IMR-90 (cell line): ENCODE data around the gene KRTCAP2. TPM values are rescaled to one million over a fixed set of nuclear protein-coding genes. Genes with fewer than 3 reads are reported as not detected.

Experiments
- ATAC-seq: fragments of 200-7000 bp; cut with Tn5 transposase; 2 replicates; pipeline ENCODE4 v1.9.1; 2020; ENCODE audit warnings: low read depth, mild to moderate bottlenecking, moderate library complexity
- BruUV-seq: library from RNA; stranded (reverse); fragments of 400-500 nt; replicated peaks from 2 replicates; lab custom pipeline; 2021; lab: Mats Ljungman, UMichigan
- CTCF ChIA-PET: fragments of 300-600 bp; formaldehyde crosslinking; extraction: SDS; loops from one replicate; lab custom pipeline; 2021; ENCODE audit warnings: antibody characterized with exemption; lab: Yijun Ruan, JAX
- POLR2A ChIA-PET: fragments of 300-600 bp; sonication (Branson Sonifier 250); formaldehyde crosslinking; loops from one replicate; lab custom pipeline; 2022; ENCODE audit warnings: antibody characterized with exemption; ENCODE audit not compliant: unreplicated experiment; lab: Charles Lee
- DNase-seq: peaks from one replicate; pipeline ENCODE4 v3.0.0; 2013
- H2AFZ ChIP-seq: replicated peaks from 2 replicates; pipeline ENCODE3; 2013; ENCODE audit warnings: low read length, mild to moderate bottlenecking; ENCODE audit not compliant: poor library complexity
- H2AK5ac ChIP-seq: 2 replicates; pipeline ENCODE4 v1.6.1; 2013; ENCODE audit warnings: low read depth, low read length, inconsistent platforms
- H2AK9ac ChIP-seq: replicated peaks from 2 replicates; pipeline ENCODE3; 2013; ENCODE audit warnings: mild to moderate bottlenecking, low read depth, low read length, moderate library complexity; ENCODE audit not compliant: poor library complexity
- H2BK120ac ChIP-seq: 2 replicates; pipeline ENCODE4 v1.6.1; 2013; ENCODE audit warnings: low read depth, low read length, inconsistent platforms
- H2BK15ac ChIP-seq: 3 replicates; pipeline ENCODE4 v1.6.1; 2013; ENCODE audit warnings: low read depth, low read length, inconsistent platforms
- H2BK20ac ChIP-seq: 2 replicates; pipeline ENCODE4 v1.6.1; 2013; ENCODE audit warnings: low read depth, mild to moderate bottlenecking, inconsistent platforms, low read length, moderate library complexity
- H2BK5ac ChIP-seq: 2 replicates; pipeline ENCODE4 v1.6.1; 2013; ENCODE audit warnings: mild to moderate bottlenecking, low read depth, low read length, inconsistent platforms; ENCODE audit not compliant: poor library complexity, severe bottlenecking
- H3K14ac ChIP-seq: replicated peaks from 2 replicates; pipeline ENCODE4 v1.6.1; 2013; ENCODE audit warnings: low read depth, low read length, inconsistent platforms
- H3K18ac ChIP-seq: 2 replicates; pipeline ENCODE4 v1.6.1; 2013; ENCODE audit warnings: low read depth, low read length, control low read depth
- H3K23ac ChIP-seq: 2 replicates; pipeline ENCODE4 v1.6.1; 2013; ENCODE audit warnings: low read depth, low read length, inconsistent platforms
- H3K27ac ChIP-seq: 2 replicates; pipeline ENCODE4 v1.5.1; 2013; ENCODE audit warnings: mild to moderate bottlenecking, control low read depth, low read length; ENCODE audit not compliant: insufficient read depth
- H3K27me3 ChIP-seq: 2 replicates; pipeline ENCODE4 v1.6.1; 2013; ENCODE audit warnings: low read length; ENCODE audit not compliant: control insufficient read depth, insufficient read depth
- H3K36me3 ChIP-seq: 2 replicates; pipeline ENCODE4 v1.6.1; 2013; ENCODE audit warnings: low read length, mixed read lengths; ENCODE audit not compliant: control insufficient read depth, insufficient read depth
- H3K4ac ChIP-seq: 2 replicates; pipeline ENCODE4 v1.6.1; 2013; ENCODE audit warnings: low read depth, low read length, inconsistent platforms
- H3K4me1 ChIP-seq: 2 replicates; pipeline ENCODE4 v1.6.1; 2013; ENCODE audit warnings: low read length, mixed read lengths; ENCODE audit not compliant: control insufficient read depth, insufficient read depth
- H3K4me2 ChIP-seq: 2 replicates; pipeline ENCODE4 v1.6.1; 2013; ENCODE audit warnings: low read depth, mild to moderate bottlenecking, control low read depth, low read length, moderate library complexity
- H3K4me3 ChIP-seq: 2 replicates; pipeline ENCODE4 v1.5.1; 2013; ENCODE audit warnings: low read depth, mild to moderate bottlenecking, control low read depth, low read length, moderate library complexity; ENCODE audit not compliant: insufficient read depth
- H3K56ac ChIP-seq: 2 replicates; pipeline ENCODE4 v1.6.1; 2013; ENCODE audit warnings: low read length, inconsistent platforms; ENCODE audit not compliant: insufficient read depth; ENCODE audit errors: extremely low read depth
- H3K79me1 ChIP-seq, 2 experiments: 2 replicates each; pipeline ENCODE4 v1.6.1; 2013; ENCODE audit warnings: low read length in 2 of 2, inconsistent platforms in 1 of 2, low read depth in 1 of 2
- H3K9ac ChIP-seq: 2 replicates; pipeline ENCODE4 v1.6.1; 2013; ENCODE audit warnings: low read depth, low read length, control low read depth
- H3K9me1 ChIP-seq: 2 replicates; pipeline ENCODE4 v1.6.1; 2013; ENCODE audit warnings: low read length, inconsistent platforms; ENCODE audit not compliant: insufficient read depth
- H3K9me3 ChIP-seq: 2 replicates; pipeline ENCODE4 v1.6.1; 2013; ENCODE audit warnings: low read length; ENCODE audit not compliant: control insufficient read depth, insufficient read depth
- H4K20me1 ChIP-seq: 2 replicates; pipeline ENCODE4 v1.6.1; 2013; ENCODE audit warnings: low read length, inconsistent platforms; ENCODE audit not compliant: insufficient read depth
- H4K5ac ChIP-seq: 2 replicates; pipeline ENCODE4 v1.6.1; 2013; ENCODE audit warnings: mild to moderate bottlenecking, low read depth, low read length, control low read depth
- H4K8ac ChIP-seq, 2 experiments: 2 replicates each; pipeline ENCODE4 v1.6.1; 2013; ENCODE audit warnings: low read depth in 2 of 2, low read length in 2 of 2, control low read depth in 1 of 2, inconsistent platforms in 1 of 2
- H4K91ac ChIP-seq: 2 replicates; pipeline ENCODE4 v1.6.1; 2013; ENCODE audit warnings: low read depth, low read length, inconsistent platforms; ENCODE audit not compliant: insufficient read depth
- CHD1 ChIP-seq: IDR thresholded peaks from 2 replicates; pipeline ENCODE4 v1.6.1; 2012; ENCODE audit warnings: low read depth, low read length, improper control_type of control experiment
- FOS ChIP-seq: fragments of 150-350 bp; IDR thresholded peaks from 2 replicates; pipeline ENCODE4 v1.6.1; 2016; ENCODE audit warnings: low read depth, low read length
- MAFK ChIP-seq: IDR thresholded peaks from 2 replicates; pipeline ENCODE4 v1.6.1; 2012; ENCODE audit warnings: low read depth, low read length, improper control_type of control experiment
- MAZ ChIP-seq: IDR thresholded peaks from 2 replicates; pipeline ENCODE4 v1.6.1; 2012; ENCODE audit warnings: low read depth, mild to moderate bottlenecking, low read length, improper control_type of control experiment, moderate library complexity, borderline replicate concordance
- MXI1 ChIP-seq: IDR thresholded peaks from 2 replicates; pipeline ENCODE4 v1.6.1; 2012; ENCODE audit warnings: low read depth, mild to moderate bottlenecking, low read length, moderate library complexity, borderline replicate concordance
- NFE2L2 ChIP-seq: fragments of 150-350 bp; IDR thresholded peaks from 2 replicates; pipeline ENCODE4 v1.6.1; 2016; ENCODE audit warnings: low read depth, mild to moderate bottlenecking, low read length
- POLR2A ChIP-seq: IDR thresholded peaks from 2 replicates; pipeline ENCODE4 v1.6.1; 2012; ENCODE audit warnings: mild to moderate bottlenecking, low read depth, low read length
- RAD21 ChIP-seq: IDR thresholded peaks from 2 replicates; pipeline ENCODE4 v1.6.1; 2012; ENCODE audit warnings: low read length, improper control_type of control experiment
- RCOR1 ChIP-seq: IDR thresholded peaks from 2 replicates; pipeline ENCODE4 v1.6.1; 2012; ENCODE audit warnings: mild to moderate bottlenecking, low read length, improper control_type of control experiment; ENCODE audit not compliant: insufficient replicate concordance
- RFX5 ChIP-seq: IDR thresholded peaks from 2 replicates; pipeline ENCODE4 v1.8.0; 2012; ENCODE audit warnings: low read depth, mild to moderate bottlenecking, low read length, moderate library complexity
- SMC3 ChIP-seq: fragments of 150-350 bp; IDR thresholded peaks from 2 replicates; pipeline ENCODE4 v1.6.1; 2016; ENCODE audit warnings: low read depth, mild to moderate bottlenecking, antibody characterized with exemption, low read length, moderate library complexity
- WGBS, 2 experiments: methylation state at CpG; one replicate each; pipeline versions ENCODE4 v1.1.5 to v1.1.7; 2013; ENCODE audit warnings: missing lambda C conversion rate in 2 of 2; ENCODE audit not compliant: insufficient read length in 1 of 2; ENCODE audit errors: extremely low coverage in 2 of 2; 5-methylcytosine and 5-hydroxymethylcytosine counted together
- dilution Hi-C: fragments of 300-500 bp; cut with HindIII; formaldehyde crosslinking; loops from one replicate; pipeline ENCODE4 v1.14.3; 2018; ENCODE audit warnings: low sequenced_read_pairs; ENCODE audit not compliant: unreplicated experiment
- in situ Hi-C: fragments of 300-500 bp; cut with MboI; formaldehyde crosslinking; loops from 3 replicates; pipeline ENCODE4 v1.14.3; 2019; ENCODE audit warnings: low sequenced_read_pairs, inconsistent platforms, mixed read lengths
- intact Hi-C: fragments of 100-400 bp; cut with micrococcal nuclease; formaldehyde crosslinking; loops from 2 replicates; pipeline ENCODE4 v1.10.0; 2022
- polyA plus RNA-seq, 3 experiments: library from polyadenylated mRNA; depleted of rRNA; stranded (reverse); fragments of >200 nt; gene quantifications; 2 replicates each; pipeline ENCODE4 v1.2.3, GENCODE V29; 2012; ENCODE audit warnings: low replicate concordance in 1 of 3
- total RNA-seq: library from RNA; depleted of rRNA; stranded (reverse); fragments of >200 nt; gene quantifications from 2 replicates; pipeline ENCODE4 v1.2.3, GENCODE V29; 2012
- TF ChIP-seq, protein P1 (sequence below): fragments of 150-350 bp; IDR thresholded peaks from 2 replicates; pipeline ENCODE4 v1.6.1; 2016; ENCODE audit warnings: low read depth, mild to moderate bottlenecking, low read length, moderate library complexity, borderline replicate concordance

Gene KRTCAP2
- total and polyA plus RNA-seq, 2 of the 4 experiments (the other 2 are of a cell fraction) = 76.7 to 232 TPM

DNA sequence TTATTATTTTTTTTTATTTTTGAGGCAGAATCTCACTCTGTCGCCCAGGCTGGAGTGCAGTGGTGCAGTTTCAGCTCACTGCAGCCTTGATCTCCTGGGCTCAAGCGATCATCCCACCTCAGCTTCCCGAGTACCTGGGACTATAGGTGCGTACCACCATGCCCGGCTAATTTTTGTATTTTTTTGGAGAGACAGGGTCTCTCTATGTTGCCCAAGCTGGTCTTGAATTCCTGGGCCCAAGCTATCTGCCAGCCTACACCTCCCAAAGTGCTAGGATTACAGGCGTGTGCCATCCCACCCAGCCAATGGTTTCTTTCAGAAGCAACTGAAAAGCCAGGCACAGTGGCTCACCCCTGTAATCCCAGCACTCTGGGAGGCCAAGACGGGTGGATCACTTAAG lies 2.3 kb downstream of the KRTCAP2 start (continued):
- TF ChIP-seq NFE2L2 (no peak), MAZ (no peak), MXI1 (no peak), RCOR1 (no peak), FOS (no peak)

DNA sequence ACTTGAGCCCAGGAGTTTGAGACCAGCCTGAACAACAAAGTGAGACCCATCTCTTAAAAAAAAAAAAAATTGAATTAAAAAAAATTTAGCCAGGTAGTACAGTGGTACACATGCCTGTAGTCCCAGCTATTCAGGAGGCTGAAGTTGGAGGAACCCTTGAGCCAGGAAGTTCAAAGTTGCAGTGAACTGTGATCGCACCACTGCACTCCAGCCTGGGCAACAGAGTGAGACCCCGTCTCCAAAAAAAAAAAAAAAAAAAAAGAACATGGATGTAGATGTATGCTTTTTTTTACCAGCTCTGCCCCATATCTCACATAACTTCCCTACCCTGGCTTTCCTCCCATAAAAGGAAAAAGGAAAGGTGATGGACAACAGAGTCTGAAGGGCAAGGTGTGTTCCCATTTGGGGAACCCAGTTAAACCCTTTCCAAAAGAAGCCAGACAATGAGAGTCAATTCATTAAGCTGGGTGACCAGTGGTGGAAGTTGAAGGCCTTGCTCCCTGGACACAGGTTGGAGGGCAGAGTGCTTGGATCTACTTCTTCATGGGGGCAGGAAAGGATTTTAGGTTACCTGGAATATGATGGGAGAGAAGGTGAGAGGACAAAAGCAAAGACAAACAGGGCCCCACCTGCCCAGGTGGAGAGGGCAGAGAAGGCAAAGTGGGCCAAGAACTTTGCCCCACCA lies 2.9 kb downstream of the KRTCAP2 start:
- no peak overlapping the region for H2AK5ac ChIP-seq
- in situ Hi-C loops = no loop called here
- no peak overlapping the region for H3K27ac ChIP-seq
- H2AK9ac ChIP-seq = no peak overlapping the region
- H3K18ac ChIP-seq = no peak overlapping the region
- H2BK20ac ChIP-seq = no peak overlapping the region
- no peak overlapping the region for H4K91ac ChIP-seq
- H2BK120ac ChIP-seq = no peak overlapping the region
- no peak overlapping the region for H3K4me3 ChIP-seq
- H2AFZ ChIP-seq = no peak overlapping the region
- H3K23ac ChIP-seq = no peak overlapping the region
- peaks cover 4% of the 10 kb centered on the region for H3K4me1 ChIP-seq
- dilution Hi-C loops = no loop called here
- WGBS, 2 experiments = no CpG with 5 or more reads among the region's 2 CpGs
- intact Hi-C loops = loop anchor here (10.0 kb wide), 2 partner anchors 195 to 425 kb away; partner anchors contain the start of genes CKS1B and SHC1
- no peak overlapping the region for H3K9ac ChIP-seq
- H3K4me2 ChIP-seq = no peak overlapping the region
- H3K36me3 ChIP-seq = peaks cover 16% of the 10 kb centered on the region
- no peaks in the 10 kb centered on the region for H4K20me1 ChIP-seq
- no peak overlapping the region for H3K56ac ChIP-seq
- no peak overlapping the region for H3K4ac ChIP-seq
- POLR2A ChIA-PET = interaction anchor here (1.5 kb wide), 1 partner anchor 79 kb away, joined by 5 read pairs; no protein-coding TSS in a partner anchor
- CTCF ChIA-PET = no interaction called here
- H3K79me1 ChIP-seq = peaks cover 0 to 37% of the 10 kb centered on the region in 2 experiments
- no peak overlapping the region for H4K5ac ChIP-seq
- TF ChIP-seq RAD21 (no peak), SMC3 (no peak), POLR2A (no peak), MAFK (no peak), RCOR1 (no peak), RFX5 (no peak), FOS (no peak), CHD1 (no peak), MAZ (no peak)
- TF ChIP-seq, protein P1, sequence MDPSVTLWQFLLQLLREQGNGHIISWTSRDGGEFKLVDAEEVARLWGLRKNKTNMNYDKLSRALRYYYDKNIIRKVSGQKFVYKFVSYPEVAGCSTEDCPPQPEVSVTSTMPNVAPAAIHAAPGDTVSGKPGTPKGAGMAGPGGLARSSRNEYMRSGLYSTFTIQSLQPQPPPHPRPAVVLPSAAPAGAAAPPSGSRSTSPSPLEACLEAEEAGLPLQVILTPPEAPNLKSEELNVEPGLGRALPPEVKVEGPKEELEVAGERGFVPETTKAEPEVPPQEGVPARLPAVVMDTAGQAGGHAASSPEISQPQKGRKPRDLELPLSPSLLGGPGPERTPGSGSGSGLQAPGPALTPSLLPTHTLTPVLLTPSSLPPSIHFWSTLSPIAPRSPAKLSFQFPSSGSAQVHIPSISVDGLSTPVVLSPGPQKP = no peak
- peaks cover 6% of the 10 kb centered on the region; the same call in 1 of the 2 replicates for H3K27me3 ChIP-seq
- DNase-seq (no peak), ATAC-seq (no peak)
- H3K9me3 ChIP-seq = no peaks in the 10 kb centered on the region
- H2BK5ac ChIP-seq = no peak overlapping the region
- H3K9me1 ChIP-seq = no peaks in the 10 kb centered on the region; the same call in none of the 2 replicates
- no peak overlapping the region for H4K8ac ChIP-seq
- H3K14ac ChIP-seq = no peak overlapping the region
- BruUV-seq = no TSS peak
- H2BK15ac ChIP-seq = no peak overlapping the region
